H9 (cell line): ENCODE data around the gene PRR7. TPM values are rescaled to one million over a fixed set of nuclear protein-coding genes. Genes with fewer than 3 reads are reported as not detected.

Experiments used
- DNase-seq: peaks from one replicate; pipeline ENCODE4 v3.0.0-alpha.2; 2017
- H2AFZ ChIP-seq: one replicate; pipeline ENCODE4 v1.6.1; 2013; ENCODE audit warnings: mild to moderate bottlenecking, low read length, control low read depth, moderate library complexity
- H2AK5ac ChIP-seq: 2 replicates; pipeline ENCODE4 v1.6.1; 2013; ENCODE audit warnings: low read length, control low read depth, mixed read lengths; ENCODE audit not compliant: insufficient read length
- H2BK120ac ChIP-seq: one replicate; pipeline ENCODE4 v1.6.1; 2013; ENCODE audit warnings: low read depth, mild to moderate bottlenecking, low read length, control low read depth, inconsistent platforms; ENCODE audit not compliant: poor library complexity, severe bottlenecking
- H2BK12ac ChIP-seq: 2 replicates; pipeline ENCODE4 v1.6.1; 2013; ENCODE audit warnings: low read length, control low read depth, mixed read lengths, low read depth; ENCODE audit not compliant: insufficient read length
- H2BK15ac ChIP-seq: 2 replicates; pipeline ENCODE4 v1.6.1; 2013; ENCODE audit warnings: low read depth, low read length, control low read depth
- H2BK20ac ChIP-seq: one replicate; pipeline ENCODE4 v1.6.1; 2013; ENCODE audit warnings: low read depth, mild to moderate bottlenecking, low read length, control low read depth, inconsistent platforms; ENCODE audit not compliant: poor library complexity, severe bottlenecking
- H2BK5ac ChIP-seq: 2 replicates; pipeline ENCODE4 v1.6.1; 2013; ENCODE audit warnings: low read length, control low read depth, mixed read lengths; ENCODE audit not compliant: insufficient read length
- H3K14ac ChIP-seq: 2 replicates; pipeline ENCODE4 v1.6.1; 2013; ENCODE audit warnings: low read length, control low read depth; ENCODE audit not compliant: insufficient read depth
- H3K18ac ChIP-seq: 2 replicates; pipeline ENCODE4 v1.6.1; 2013; ENCODE audit warnings: low read depth, mild to moderate bottlenecking, mixed read lengths, low read length, control low read depth; ENCODE audit not compliant: insufficient read length
- H3K23ac ChIP-seq: 2 replicates; pipeline ENCODE4 v1.6.1; 2013; ENCODE audit warnings: low read length, control low read depth, mixed read lengths, low read depth; ENCODE audit not compliant: insufficient read length
- H3K23me2 ChIP-seq: 2 replicates; pipeline ENCODE4 v1.6.1; 2013; ENCODE audit warnings: low read depth, mild to moderate bottlenecking, mixed read lengths, low read length, control low read depth; ENCODE audit not compliant: insufficient read length, poor library complexity, severe bottlenecking
- H3K27ac ChIP-seq: 2 replicates; pipeline ENCODE4 v1.5.1; 2013; ENCODE audit warnings: low read length, control low read depth, mixed read lengths, low read depth; ENCODE audit not compliant: insufficient read length
- H3K27me3 ChIP-seq: 2 replicates; pipeline ENCODE4 v1.6.1; 2013; ENCODE audit warnings: low read length, control low read depth, inconsistent platforms; ENCODE audit not compliant: insufficient read depth
- H3K4ac ChIP-seq: 2 replicates; pipeline ENCODE4 v1.6.1; 2013; ENCODE audit warnings: low read depth, mild to moderate bottlenecking, control low read depth, inconsistent platforms, low read length, moderate library complexity
- H3K4me1 ChIP-seq: 2 replicates; pipeline ENCODE4 v1.6.1; 2013; ENCODE audit warnings: low read length, control low read depth, inconsistent platforms; ENCODE audit not compliant: insufficient read depth
- H3K4me2 ChIP-seq: 2 replicates; pipeline ENCODE4 v1.6.1; 2013; ENCODE audit warnings: low read length, control low read depth, mixed read lengths; ENCODE audit not compliant: insufficient read length, insufficient read depth
- H3K56ac ChIP-seq: 2 replicates; pipeline ENCODE4 v1.6.1; 2013; ENCODE audit warnings: low read depth, mild to moderate bottlenecking, mixed read lengths, low read length, control low read depth; ENCODE audit not compliant: insufficient read length
- H3K79me1 ChIP-seq: 2 replicates; pipeline ENCODE4 v1.6.1; 2013; ENCODE audit warnings: low read depth, mild to moderate bottlenecking, moderate library complexity, low read length, control low read depth, inconsistent platforms; ENCODE audit not compliant: insufficient read depth, poor library complexity, severe bottlenecking
- H3K79me2 ChIP-seq: 2 replicates; pipeline ENCODE4 v1.6.1; 2013; ENCODE audit warnings: low read length, control low read depth, inconsistent platforms; ENCODE audit not compliant: insufficient read depth
- H3K9ac ChIP-seq: 2 replicates; pipeline ENCODE4 v1.6.1; 2013; ENCODE audit warnings: low read length, control low read depth, mixed read lengths; ENCODE audit not compliant: insufficient read length; ENCODE audit errors: extremely low read depth
- H3K9me3 ChIP-seq: one replicate; pipeline ENCODE4 v1.6.1; 2013; ENCODE audit warnings: low read depth, low read length, inconsistent platforms; ENCODE audit not compliant: control insufficient read depth
- H3T11ph ChIP-seq: one replicate; pipeline ENCODE4 v1.6.1; 2013; ENCODE audit warnings: mild to moderate bottlenecking, low read length, control low read depth, inconsistent platforms
- H4K20me1 ChIP-seq: one replicate; pipeline ENCODE4 v1.6.1; 2013; ENCODE audit not compliant: control insufficient read depth, insufficient read length, insufficient read depth
- H4K5ac ChIP-seq: 2 replicates; pipeline ENCODE4 v1.6.1; 2013; ENCODE audit warnings: low read depth, mild to moderate bottlenecking, mixed read lengths, low read length, control low read depth; ENCODE audit not compliant: insufficient read length
- H4K8ac ChIP-seq: replicated peaks from 2 replicates; pipeline ENCODE4 v1.6.1; 2013; ENCODE audit warnings: low read length, control low read depth, mixed read lengths, low read depth; ENCODE audit not compliant: insufficient read length
- H4K91ac ChIP-seq: 2 replicates; pipeline ENCODE4 v1.6.1; 2013; ENCODE audit warnings: low read depth, mild to moderate bottlenecking, moderate library complexity, mixed read lengths, low read length, control low read depth; ENCODE audit not compliant: insufficient read length
- H3K27ac Mint-ChIP-seq, 3 experiments: 2 replicates in 2 of 3; 3 replicates in 1 of 3; pipeline ENCODE4 v1.8.0; 2020 to 2021; ENCODE audit warnings: mixed read lengths in 3 of 3, mild to moderate bottlenecking in 1 of 3, moderate library complexity in 1 of 3
- H3K27me3 Mint-ChIP-seq: 2 replicates; pipeline ENCODE4 v1.8.0; 2021; ENCODE audit warnings: low read depth, mild to moderate bottlenecking, moderate library complexity, mixed read lengths
- H3K36me3 Mint-ChIP-seq, 3 experiments: 2 replicates in 2 of 3; 3 replicates in 1 of 3; pipeline ENCODE4 v1.8.0; 2020 to 2021; ENCODE audit warnings: low read depth in 3 of 3, mixed read lengths in 3 of 3; ENCODE audit not compliant: insufficient read depth in 1 of 3
- H3K4me1 Mint-ChIP-seq, 2 experiments: 2 replicates each; pipeline ENCODE4 v1.8.0; 2020; ENCODE audit warnings: mixed read lengths in 2 of 2
- H3K4me3 Mint-ChIP-seq, 2 experiments: 2 replicates in 1 of 2; 3 replicates in 1 of 2; pipeline ENCODE4 v1.8.0; 2020 to 2021; ENCODE audit warnings: mild to moderate bottlenecking in 2 of 2, mixed read lengths in 2 of 2, moderate library complexity in 1 of 2
- H3K9me3 Mint-ChIP-seq, 2 experiments: 2 replicates in 1 of 2; 3 replicates in 1 of 2; pipeline ENCODE4 v1.8.0; 2020; ENCODE audit warnings: mild to moderate bottlenecking in 2 of 2, mixed read lengths in 2 of 2, moderate library complexity in 1 of 2
- WGBS: extraction: QIAGEN DNeasy Blood & Tissue Kit; methylation state at CpG from one replicate; pipeline ENCODE4 v1.1.7; 2013; ENCODE audit warnings: missing lambda C conversion rate, low lambda C conversion rate, mixed read lengths; ENCODE audit not compliant: insufficient read length; ENCODE audit errors: extremely low coverage; 5-methylcytosine and 5-hydroxymethylcytosine counted together
- total RNA-seq: library from RNA; stranded (reverse); gene quantifications from 2 replicates; pipeline ENCODE4 v1.2.1, GENCODE V29; 2021
- TF ChIP-seq, protein P1 (sequence below): fragments of 200-600 bp; sonication (generic); conservative IDR thresholded peaks from 3 replicates; pipeline ENCODE4 v1.8.0; 2021; ENCODE audit warnings: antibody characterized with exemption, mild to moderate bottlenecking

PRR7 gene
- total RNA-seq, 1 experiment from 2014 or later: 9.6 TPM

DNA sequence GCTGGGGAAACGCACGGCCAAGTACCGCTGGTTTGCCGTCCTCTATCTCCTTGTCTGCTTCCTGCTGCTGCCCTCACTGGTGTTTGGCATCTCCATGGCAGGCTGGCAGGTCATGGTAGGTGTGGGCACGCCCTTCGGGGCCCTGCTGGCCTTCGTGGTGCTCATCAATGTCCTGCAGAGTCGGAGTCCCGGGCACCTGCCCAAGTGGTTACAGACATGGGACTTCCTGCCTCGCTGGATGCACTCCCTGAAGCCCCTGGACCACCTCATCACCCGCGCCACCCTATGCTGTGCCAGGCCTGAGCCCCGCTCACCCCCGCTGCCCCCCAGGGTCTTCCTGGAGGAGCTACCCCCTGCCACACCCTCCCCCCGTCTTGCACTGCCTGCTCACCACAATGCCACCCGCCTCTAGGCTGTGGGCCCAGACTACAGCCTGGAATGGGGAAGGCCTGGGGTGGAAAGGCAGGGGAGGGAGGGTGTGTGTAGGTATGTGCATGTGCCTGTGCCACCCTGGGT, 48.7 kb upstream of the PRR7 start:
- no peak overlapping the region for H3K4me2 ChIP-seq
- H3K23ac ChIP-seq: no peak overlapping the region
- no peak overlapping the region for H3K18ac ChIP-seq
- DNase-seq: no peak
- Mint-ChIP-seq H3K27me3 (peaks cover 48% of the 10 kb centered on the region), H3K4me3 (no peak overlapping the region), H3K4me1 (peaks cover 14 to 22% of the 10 kb centered on the region in 2 experiments), H3K36me3 (no peaks in the 10 kb centered on the region), H3K9me3 (peaks cover 0 to 1% of the 10 kb centered on the region in 2 experiments; a peak in 2 of 5 replicates), H3K27ac (no peak overlapping the region)
- no peak overlapping the region for H4K8ac ChIP-seq
- no peak overlapping the region for H2BK5ac ChIP-seq
- no peak overlapping the region for H3K56ac ChIP-seq
- H3K79me1 ChIP-seq: no peaks in the 10 kb centered on the region
- H2BK12ac ChIP-seq: no peak overlapping the region
- H3K4ac ChIP-seq: no peak overlapping the region
- no peak overlapping the region for H2BK15ac ChIP-seq
- no peak overlapping the region for H2AK5ac ChIP-seq
- H3K9ac ChIP-seq: no peak overlapping the region
- H3T11ph ChIP-seq: no peak overlapping the region
- TF ChIP-seq, protein P1, sequence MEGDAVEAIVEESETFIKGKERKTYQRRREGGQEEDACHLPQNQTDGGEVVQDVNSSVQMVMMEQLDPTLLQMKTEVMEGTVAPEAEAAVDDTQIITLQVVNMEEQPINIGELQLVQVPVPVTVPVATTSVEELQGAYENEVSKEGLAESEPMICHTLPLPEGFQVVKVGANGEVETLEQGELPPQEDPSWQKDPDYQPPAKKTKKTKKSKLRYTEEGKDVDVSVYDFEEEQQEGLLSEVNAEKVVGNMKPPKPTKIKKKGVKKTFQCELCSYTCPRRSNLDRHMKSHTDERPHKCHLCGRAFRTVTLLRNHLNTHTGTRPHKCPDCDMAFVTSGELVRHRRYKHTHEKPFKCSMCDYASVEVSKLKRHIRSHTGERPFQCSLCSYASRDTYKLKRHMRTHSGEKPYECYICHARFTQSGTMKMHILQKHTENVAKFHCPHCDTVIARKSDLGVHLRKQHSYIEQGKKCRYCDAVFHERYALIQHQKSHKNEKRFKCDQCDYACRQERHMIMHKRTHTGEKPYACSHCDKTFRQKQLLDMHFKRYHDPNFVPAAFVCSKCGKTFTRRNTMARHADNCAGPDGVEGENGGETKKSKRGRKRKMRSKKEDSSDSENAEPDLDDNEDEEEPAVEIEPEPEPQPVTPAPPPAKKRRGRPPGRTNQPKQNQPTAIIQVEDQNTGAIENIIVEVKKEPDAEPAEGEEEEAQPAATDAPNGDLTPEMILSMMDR: no peak
- no peaks in the 10 kb centered on the region; the same call in 1 of the 2 replicates for H3K4me1 ChIP-seq
- H3K23me2 ChIP-seq: peaks cover 7% of the 10 kb centered on the region
- no peaks in the 10 kb centered on the region for H3K79me2 ChIP-seq
- H4K20me1 ChIP-seq: no peaks in the 10 kb centered on the region
- no peak overlapping the region for H2BK120ac ChIP-seq
- H3K9me3 ChIP-seq: no peaks in the 10 kb centered on the region
- WGBS: no CpG with 5 or more reads among the region's 16 CpGs
- H3K14ac ChIP-seq: no peak overlapping the region
- H4K91ac ChIP-seq: no peak overlapping the region
- H2BK20ac ChIP-seq: no peak overlapping the region
- H2AFZ ChIP-seq: no peak overlapping the region
- H3K27me3 ChIP-seq: no peaks in the 10 kb centered on the region; the same call in 1 of the 2 replicates
- H3K27ac ChIP-seq: no peak overlapping the region
- no peak overlapping the region for H4K5ac ChIP-seq
